ENCODE data around the gene NPHP4.

Gene NPHP4

GRCh38 chr1:5882367-5883128 lies 109.7 kb downstream of the NPHP4 start:
- no peak overlapping the region for H3K4me3 ChIP-seq (ENCODE audit: low read depth, low read length)

- no peak overlapping the region for H3K4me3 ChIP-seq (ENCODE audit: low read depth, low read length)
These were observed 110.6 kb downstream of the NPHP4 start for GRCh38 chr1:5881526-5882222.

GRCh38 chr1:5880630-5881405 lies 111.4 kb downstream of the NPHP4 start:
- H3K4me3 ChIP-seq (ENCODE audit: low read depth, low read length): no peak overlapping the region

GRCh38 chr1:5879421-5879820 lies 112.8 kb downstream of the NPHP4 start:
- no peak overlapping the region for H3K4me3 ChIP-seq (ENCODE audit: low read depth, low read length)

- no peak overlapping the region for H3K4me3 ChIP-seq (ENCODE audit: low read depth, low read length)
These were observed 113.3 kb downstream of the NPHP4 start for GRCh38 chr1:5878971-5879370.

- H3K4me3 ChIP-seq (ENCODE audit: low read depth, low read length): no peak overlapping the region
These were observed 114.3 kb downstream of the NPHP4 start for GRCh38 chr1:5877683-5878530.

GRCh38 chr1:5877001-5877400 lies 115.2 kb downstream of the NPHP4 start:
- no peak overlapping the region for H3K4me3 ChIP-seq (ENCODE audit: low read depth, low read length)

GRCh38 chr1:5876094-5876650 lies 116.1 kb downstream of the NPHP4 start:
- no peak overlapping the region for H3K4me3 ChIP-seq (ENCODE audit: low read depth, low read length)

- H3K4me3 ChIP-seq (ENCODE audit: low read depth, low read length): no peak overlapping the region
These were observed 116.8 kb downstream of the NPHP4 start for GRCh38 chr1:5875345-5875910.

GRCh38 chr1:5874416-5875110 lies 117.7 kb downstream of the NPHP4 start:
- H3K4me3 ChIP-seq (ENCODE audit: low read depth, low read length): no peak overlapping the region

GRCh38 chr1:5873556-5873955 lies 118.7 kb downstream of the NPHP4 start:
- no peak overlapping the region for H3K4me3 ChIP-seq (ENCODE audit: low read depth, low read length)

GRCh38 chr1:5872886-5873285 lies 119.3 kb downstream of the NPHP4 start:
- no peak overlapping the region for H3K4me3 ChIP-seq (ENCODE audit: low read depth, low read length)

GRCh38 chr1:5868931-5869500 lies 123.2 kb downstream of the NPHP4 start:
- H3K4me3 ChIP-seq (ENCODE audit: low read depth, low read length): no peak overlapping the region

- H3K4me3 ChIP-seq (ENCODE audit: low read depth, low read length): no peak overlapping the region
These were observed 126.5 kb downstream of the NPHP4 start for GRCh38 chr1:5865774-5866173.

- no peak overlapping the region for H3K4me3 ChIP-seq (ENCODE audit: low read depth, low read length)
These were observed 127.2 kb downstream of the NPHP4 start for GRCh38 chr1:5865056-5865455.

- H3K4me3 ChIP-seq (ENCODE audit: low read depth, low read length): no peak overlapping the region
These were observed 128.0 kb downstream of the NPHP4 start for GRCh38 chr1:5864256-5864655.

- no peak overlapping the region for H3K4me3 ChIP-seq (ENCODE audit: low read depth, low read length)
These were observed 129.0 kb downstream of the NPHP4 start for GRCh38 chr1:5863238-5863637.

- H3K4me3 ChIP-seq (ENCODE audit: low read depth, low read length): no peak overlapping the region
These were observed 130.1 kb downstream of the NPHP4 start for GRCh38 chr1:5861871-5862825.

Data from iPS-11a (cell line).